Measurements from ENCODE around the gene NINJ2. TPM values are rescaled to one million over a fixed set of nuclear protein-coding genes. Genes with fewer than 3 reads are reported as not detected.

NINJ2 gene
- total RNA-seq, 1 experiment from 2014 or later = 0.24 TPM

- Histone ChIP-seq H4K20me1 (ENCODE audit: control insufficient read depth, insufficient read depth, insufficient read length) (no peaks in the 10 kb centered on the region), H2BK20ac (ENCODE audit: low read depth, low read length, poor library complexity, severe bottlenecking) (no peak overlapping the region), H3K14ac (ENCODE audit: insufficient read depth, low read length) (no peak overlapping the region), H3K56ac (ENCODE audit: insufficient read length, low read depth, low read length) (no peak overlapping the region), H2BK5ac (ENCODE audit: insufficient read length, low read length) (no peak overlapping the region), H4K5ac (ENCODE audit: insufficient read length, low read depth, low read length) (no peak overlapping the region), H3K23ac (ENCODE audit: insufficient read length, low read depth, low read length) (no peak overlapping the region), H2BK12ac (ENCODE audit: insufficient read length, low read depth, low read length) (no peak overlapping the region), H3K4me1 (ENCODE audit: insufficient read depth, low read length) (no peaks in the 10 kb centered on the region), H3K4ac (ENCODE audit: low read depth, low read length) (no peak overlapping the region), H3T11ph (ENCODE audit: low read length) (no peak overlapping the region), H3K4me2 (ENCODE audit: insufficient read depth, insufficient read length, low read length) (no peak overlapping the region), H3K79me2 (ENCODE audit: insufficient read depth, low read length) (no peaks in the 10 kb centered on the region), H4K8ac (replicated peaks; ENCODE audit: insufficient read length, low read depth, low read length) (no peak overlapping the region), H4K91ac (ENCODE audit: insufficient read length, low read depth, low read length) (no peak overlapping the region), H3K27ac (ENCODE audit: insufficient read length, low read depth, low read length) (no peak overlapping the region), H2AFZ (ENCODE audit: low read length) (no peak overlapping the region), H3K9ac (ENCODE audit: extremely low read depth, insufficient read length, low read length) (no peak overlapping the region), H2BK120ac (ENCODE audit: low read depth, low read length, poor library complexity, severe bottlenecking) (no peak overlapping the region), H3K9me3 (ENCODE audit: control insufficient read depth, low read depth, low read length) (no peaks in the 10 kb centered on the region), H3K23me2 (ENCODE audit: insufficient read length, low read depth, low read length, poor library complexity, severe bottlenecking) (no peaks in the 10 kb centered on the region), H3K27me3 (ENCODE audit: insufficient read depth, low read length) (no peaks in the 10 kb centered on the region), H3K18ac (ENCODE audit: insufficient read length, low read depth, low read length) (no peak overlapping the region), H2AK5ac (ENCODE audit: insufficient read length, low read length) (no peak overlapping the region), H3K79me1 (ENCODE audit: insufficient read depth, low read depth, low read length, poor library complexity, severe bottlenecking) (no peaks in the 10 kb centered on the region), H2BK15ac (ENCODE audit: low read depth, low read length) (no peak overlapping the region)
- Mint-ChIP-seq H3K9me3 (no peaks in the 10 kb centered on the region), H3K4me3 (no peak overlapping the region), H3K27me3 (ENCODE audit: low read depth) (peaks cover 2% of the 10 kb centered on the region; the same call in 1 of the 2 replicates), H3K4me1 (peaks cover 2 to 8% of the 10 kb centered on the region in 2 experiments; a peak in 3 of 4 replicates), H3K36me3 (ENCODE audit: insufficient read depth in 1 of 3, low read depth in 3 of 3) (no peaks in the 10 kb centered on the region), H3K27ac (no peak overlapping the region)
- DNase-seq = no peak
- no peak for TF ChIP-seq CTCF (conservative IDR thresholded peaks at IDR 0.05)
- no CpG with 5 or more reads among the region's 3 CpGs for WGBS (ENCODE audit: extremely low coverage, insufficient read length, low lambda C conversion rate)
These were observed 54.8 kb downstream of the NINJ2 start for GRCh38 chr12:608413-608812.

Measured in H9 (cell line).